Kidney (tissue), 14 donors: ENCODE results near the gene CMTM3. TPM values are rescaled to one million over a fixed set of nuclear protein-coding genes. Genes with fewer than 3 reads are reported as not detected.
"Not testable (repeated sequence)": the region's sequence is repeated elsewhere in the genome, so short reads cannot be mapped to it uniquely, and the experiment has no call there.

Experiments
- DNase-seq, 5 donors: peaks; one replicate each; pipeline ENCODE4 v3.0.0-alpha.2; 2013 to 2020
- FAIRE-seq: peaks from 2 replicates; lab custom pipeline; 2012; peaks lifted over from hg19 to GRCh38; lab: Jason Lieb, UNC
- H3K27ac ChIP-seq, 2 donors: one replicate each; pipeline ENCODE4 v1.7.0; 2013; ENCODE audit warnings: low read depth in 2 of 2, low read length in 2 of 2, inconsistent platforms in 1 of 2
- H3K27me3 ChIP-seq: one replicate; pipeline ENCODE4 v1.7.1; 2013; ENCODE audit warnings: low read length, inconsistent platforms; ENCODE audit not compliant: control insufficient read depth, insufficient read depth
- H3K36me3 ChIP-seq, 3 donors: one replicate each; pipeline versions ENCODE4 v1.7.0 to v1.7.1; 2013; ENCODE audit warnings: low read length in 3 of 3, control low read depth in 1 of 3, inconsistent platforms in 1 of 3; ENCODE audit not compliant: insufficient read depth in 3 of 3, control insufficient read depth in 2 of 3
- H3K4me1 ChIP-seq, 3 donors: one replicate each; pipeline versions ENCODE4 v1.7.0 to v1.7.1; 2013; ENCODE audit warnings: low read length in 3 of 3, inconsistent platforms in 1 of 3, low read depth in 1 of 3; ENCODE audit not compliant: control insufficient read depth in 2 of 3, insufficient read depth in 2 of 3
- H3K4me3 ChIP-seq, 3 donors: one replicate each; pipeline versions ENCODE4 v1.7.0 to v1.8.1; 2013; ENCODE audit warnings: low read length in 3 of 3, control low read depth in 1 of 3, inconsistent platforms in 1 of 3
- H3K9ac ChIP-seq, 3 donors: one replicate each; pipeline versions ENCODE4 v1.7.0 to v1.7.1; 2013; ENCODE audit warnings: low read length in 3 of 3, control low read depth in 1 of 3, inconsistent platforms in 1 of 3
- H3K9me3 ChIP-seq, 3 donors: one replicate each; pipeline versions ENCODE4 v1.7.0 to v1.7.1; 2013; ENCODE audit warnings: low read length in 3 of 3, control low read depth in 1 of 3, inconsistent platforms in 1 of 3; ENCODE audit not compliant: control insufficient read depth in 2 of 3, insufficient read depth in 1 of 3
- intact Hi-C: fragments of 100-400 bp; cut with DNase I; formaldehyde crosslinking; loops from one replicate; pipeline ENCODE4 v1.11.1; 2022
- polyA plus RNA-seq: library from polyadenylated mRNA; stranded (reverse); fragments of 350-450 nt; fragmentation: Illumina TruSeq; extraction: RNeasy Lipid Tissue Mini Kit (QIAGEN cat#74804); gene quantifications from one replicate; pipeline ENCODE4 v1.2.3, GENCODE V29; 2014; ENCODE audit warnings: low read depth, low replicate concordance; ENCODE audit not compliant: insufficient read depth
- total RNA-seq: library from RNA; stranded (reverse); fragmentation: NEBNext Ultra II Directional; extraction: Animal tissue kit (Norgen Biotek cat#: 25700); gene quantifications from one replicate; pipeline ENCODE4 v1.2.1, GENCODE V29; 2021
- TF ChIP-seq, protein P1 (sequence below): IDR thresholded peaks from 3 replicates; pipeline ENCODE4 v1.5.1; 2012; ENCODE audit warnings: mild to moderate bottlenecking, moderate library complexity, borderline replicate concordance; ENCODE audit not compliant: insufficient read depth; ENCODE audit errors: extremely low read depth
- donor health status: control.
- donor health status: control.
- donor health status: control.
- donor health status: control.
- donor health status: control.
- donor health status: DM: yes; HTN: yes; CAD: no.
- donor health status: Normal renal cell carcinoma (clear cell type).

CMTM3 gene
- total and polyA plus RNA-seq, 2 donors from 2014 or later = 13.8 to 22.9 TPM

GRCh38 chr16:66563574-66564334 is 40.8 kb upstream of the CMTM3 start:
- Histone ChIP-seq H3K27me3 (no peaks in the 10 kb centered on the region), H3K9ac (no peak overlapping the region), H3K27ac (no peak overlapping the region), H3K36me3 (peaks cover 3 to 9% (median 3%) of the 10 kb centered on the region in 3 donors), H3K4me1 (no peaks in the 10 kb centered on the region), H3K4me3 (no peak overlapping the region), H3K9me3 (no peaks in the 10 kb centered on the region)
- FAIRE-seq (no peak), DNase-seq (no peak)
- intact Hi-C loops = no loop called here
- TF ChIP-seq, protein P1, sequence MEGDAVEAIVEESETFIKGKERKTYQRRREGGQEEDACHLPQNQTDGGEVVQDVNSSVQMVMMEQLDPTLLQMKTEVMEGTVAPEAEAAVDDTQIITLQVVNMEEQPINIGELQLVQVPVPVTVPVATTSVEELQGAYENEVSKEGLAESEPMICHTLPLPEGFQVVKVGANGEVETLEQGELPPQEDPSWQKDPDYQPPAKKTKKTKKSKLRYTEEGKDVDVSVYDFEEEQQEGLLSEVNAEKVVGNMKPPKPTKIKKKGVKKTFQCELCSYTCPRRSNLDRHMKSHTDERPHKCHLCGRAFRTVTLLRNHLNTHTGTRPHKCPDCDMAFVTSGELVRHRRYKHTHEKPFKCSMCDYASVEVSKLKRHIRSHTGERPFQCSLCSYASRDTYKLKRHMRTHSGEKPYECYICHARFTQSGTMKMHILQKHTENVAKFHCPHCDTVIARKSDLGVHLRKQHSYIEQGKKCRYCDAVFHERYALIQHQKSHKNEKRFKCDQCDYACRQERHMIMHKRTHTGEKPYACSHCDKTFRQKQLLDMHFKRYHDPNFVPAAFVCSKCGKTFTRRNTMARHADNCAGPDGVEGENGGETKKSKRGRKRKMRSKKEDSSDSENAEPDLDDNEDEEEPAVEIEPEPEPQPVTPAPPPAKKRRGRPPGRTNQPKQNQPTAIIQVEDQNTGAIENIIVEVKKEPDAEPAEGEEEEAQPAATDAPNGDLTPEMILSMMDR = no peak

GRCh38 chr16:66566051-66566901 is 38.2 kb upstream of the CMTM3 start, which contains the start of gene CMTM1:
Gene CMTM1 (plus strand): TSS chr16:66566439. CDS start chr16:66566514, 75 bp downstream.
- peak in 1 of 5 donors; percentile 60 for DNase-seq
- Histone ChIP-seq H3K36me3 (peaks cover 0 to 9% (median 3%) of the 10 kb centered on the region in 3 donors), H3K27me3 (no peaks in the 10 kb centered on the region), H3K27ac (no peak within 1 kb of the TSS), H3K9ac (no peak within 1 kb of the TSS), H3K9me3 (no peaks in the 10 kb centered on the region), H3K4me1 (no peaks in the 10 kb centered on the region), H3K4me3 (no peak within 1 kb of the TSS)
- FAIRE-seq = no peak
- intact Hi-C loops = no loop called here
- TF ChIP-seq, protein P1 = no peak

GRCh38 chr16:66567270-66567669 is 37.2 kb upstream of the CMTM3 start:
- H3K4me3 ChIP-seq, H3K27me3 ChIP-seq, H3K9me3 ChIP-seq, H3K9ac ChIP-seq, FAIRE-seq, H3K4me1 ChIP-seq, intact Hi-C loops, H3K27ac ChIP-seq, H3K36me3 ChIP-seq, DNase-seq: not testable (repeated sequence)

GRCh38 chr16:66568355-66568754 is 36.1 kb upstream of the CMTM3 start:
- intact Hi-C loops = no loop called here
- H3K9me3 ChIP-seq = no peaks in the 10 kb centered on the region
- H3K4me1 ChIP-seq = no peaks in the 10 kb centered on the region
- H3K36me3 ChIP-seq = peaks cover 0 to 4% (median 3%) of the 10 kb centered on the region in 3 donors
- no peak overlapping the region for H3K27ac ChIP-seq
- H3K4me3 ChIP-seq = no peak overlapping the region
- DNase-seq = no peak
- no peak overlapping the region for H3K9ac ChIP-seq
- FAIRE-seq = no peak
- H3K27me3 ChIP-seq = no peaks in the 10 kb centered on the region
- TF ChIP-seq, protein P1 = no peak
